Measurements from ENCODE around the gene ZDHHC1. TPM values are rescaled to one million over a fixed set of nuclear protein-coding genes. Genes with fewer than 3 reads are reported as not detected.

The ZDHHC1 gene
- polyA plus RNA-seq, 1 of the 3 experiments (the other 2 are of a cell fraction) = 15.8 TPM

DNA sequence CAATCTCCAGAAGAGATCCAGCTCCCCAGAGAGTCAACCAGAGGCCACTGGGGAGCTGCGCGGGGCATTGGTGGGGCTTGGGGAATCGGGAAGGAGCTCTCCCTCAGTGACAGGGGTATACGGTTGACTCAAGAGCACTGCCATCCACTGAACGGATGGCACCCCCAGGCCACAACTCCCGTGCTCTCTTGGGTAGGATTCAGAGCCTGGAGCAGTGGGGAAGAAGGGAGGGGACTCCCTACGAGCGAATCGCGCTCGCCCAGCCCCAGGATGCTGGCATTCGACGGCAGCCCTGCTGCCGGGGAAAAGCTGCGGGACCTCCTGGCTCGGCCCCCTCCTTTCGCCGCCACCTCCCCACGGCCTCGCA lies 22.5 kb downstream of the ZDHHC1 start:
- TF ChIP-seq MEF2A (IDR thresholded peaks at IDR 0.05; ENCODE audit: borderline replicate concordance, low read depth) (no peak), RXRA (IDR thresholded peaks at IDR 0.05; ENCODE audit: borderline replicate concordance, low read depth) (no peak), FOXJ3 (CRISPR knock-in tag; IDR thresholded peaks at IDR 0.05) (no peak), TEAD4 (IDR thresholded peaks at IDR 0.05; ENCODE audit: borderline replicate concordance, insufficient read depth) (no peak), FOSL2 (IDR thresholded peaks at IDR 0.05; ENCODE audit: borderline replicate concordance, low read depth) (no peak), POLR2AphosphoS5 (IDR thresholded peaks at IDR 0.05; ENCODE audit: low read depth, low read length) (no peak), RCOR1 (IDR thresholded peaks at IDR 0.05; ENCODE audit: low read length) (no peak)
- TF ChIP-seq, protein P1, sequence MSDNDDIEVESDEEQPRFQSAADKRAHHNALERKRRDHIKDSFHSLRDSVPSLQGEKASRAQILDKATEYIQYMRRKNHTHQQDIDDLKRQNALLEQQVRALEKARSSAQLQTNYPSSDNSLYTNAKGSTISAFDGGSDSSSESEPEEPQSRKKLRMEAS (IDR thresholded peaks at IDR 0.05; ENCODE audit: low read depth) = no peak
- H3K79me2 ChIP-seq (ENCODE audit: insufficient read depth) = no peaks in the 10 kb centered on the region
- H3K27me3 ChIP-seq (ENCODE audit: insufficient read depth) = no peaks in the 10 kb centered on the region
- H2AFZ ChIP-seq (ENCODE audit: low read depth) = peak overlapping the region; percentile 85; the same call in 1 of the 2 replicates
- H3F3A ChIP-seq (replicated peaks; ENCODE audit: insufficient read depth) = peaks cover 5% of the 10 kb centered on the region
- H3K27ac ChIP-seq (ENCODE audit: low read depth in 2 of 2, low read length in 1 of 2) = peak overlapping the region; percentile 64 to 65; a peak in 3 of 4 replicates
- H3K4me2 ChIP-seq = peak overlapping the region; percentile 89
- peak overlapping the region; percentile 55 to 59 for H3K4me3 ChIP-seq (ENCODE audit: low read depth in 2 of 2, low read length in 1 of 2)
- H3K9me3 ChIP-seq = no peaks in the 10 kb centered on the region
- peaks cover 10 to 50% of the 10 kb centered on the region in 2 experiments; a peak in 2 of 4 replicates for H3K4me1 ChIP-seq (ENCODE audit: control insufficient read depth in 1 of 2, insufficient read depth in 2 of 2, low read depth in 1 of 2, low read length in 1 of 2)
- 75% methylated on average over 11 of the region's 20 CpGs for WGBS (ENCODE audit: low lambda C conversion rate)
- ChIA-PET CTCF (interaction anchor here (0.9 to 2.2 kb wide), 14 partner anchors 8 to 133 kb away, joined by 3 to 15 read pairs (median 5); partner anchors contain the start of genes KCTD19, LRRC36 and ZDHHC1), POLR2A (no interaction called here)
- H3K9ac ChIP-seq = peak overlapping the region; percentile 70
- H3K9me2 ChIP-seq = no peaks in the 10 kb centered on the region
- H3K36me3 ChIP-seq (replicated peaks in 1 of 2; ENCODE audit: control insufficient read depth in 1 of 2, insufficient read depth in 2 of 2, low read length in 1 of 2) = no peaks in the 10 kb centered on the region
- no peaks in the 10 kb centered on the region for H4K20me1 ChIP-seq (ENCODE audit: insufficient read depth)
- no peak for DNase-seq

DNA sequence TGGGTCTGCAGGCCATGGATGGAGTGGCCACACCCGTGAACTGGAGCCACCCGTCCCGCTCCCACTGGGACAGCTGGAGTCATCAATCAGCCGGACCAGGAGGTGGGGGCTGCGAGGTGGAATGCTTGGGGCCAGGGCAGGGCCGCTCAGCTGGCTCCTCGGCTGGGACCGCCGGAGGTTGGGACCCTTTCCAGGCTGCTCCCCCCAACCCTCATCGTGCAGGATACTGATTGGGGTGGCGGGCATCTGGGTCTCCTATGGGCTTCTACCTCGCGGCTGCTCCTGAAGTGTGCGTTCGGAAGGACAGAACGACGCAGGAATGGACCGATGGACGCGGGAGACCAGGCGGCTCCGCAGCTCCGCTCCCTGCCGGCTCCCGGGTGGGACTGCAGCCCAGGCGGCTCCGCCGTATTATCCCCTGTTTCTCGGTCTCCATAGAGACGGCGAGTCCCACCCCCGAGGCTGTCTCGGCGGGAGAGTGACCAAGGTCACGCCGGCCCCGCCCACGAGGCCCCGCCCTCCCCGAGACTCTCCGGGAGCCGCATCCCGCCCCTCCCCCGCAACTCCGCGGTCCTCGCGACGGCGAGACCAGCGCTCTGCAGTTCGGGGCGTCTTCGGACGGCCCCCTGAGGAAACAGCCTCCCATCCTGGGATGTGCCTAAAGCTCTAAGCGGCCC lies 23.0 kb downstream of the ZDHHC1 start, which contains the start of gene TPPP3:
TSS of gene TPPP3 (minus strand) at position 388 of the 677 bp plus-strand sequence. CDS start 2,387 bp downstream, outside the sequence.
- ChIA-PET POLR2A (interaction anchor here (0.7 kb wide), 1 partner anchor 785 kb away, joined by 4 read pairs; no protein-coding TSS in a partner anchor), CTCF (interaction anchor here (0.6 to 2.2 kb wide), 20 partner anchors 9 to 133 kb away, joined by 3 to 15 read pairs (median 4); partner anchors contain the start of genes KCTD19, LRRC36 and ZDHHC1)
- Histone ChIP-seq H4K20me1 (ENCODE audit: insufficient read depth) (no peaks in the 10 kb centered on the region), H2AFZ (ENCODE audit: low read depth) (peak within 1 kb of the TSS; percentile 85; the same call in 1 of the 2 replicates), H3K27me3 (ENCODE audit: insufficient read depth) (no peaks in the 10 kb centered on the region), H3K9me2 (no peaks in the 10 kb centered on the region), H3K27ac (ENCODE audit: low read depth in 2 of 2, low read length in 1 of 2) (peak within 1 kb of the TSS; percentile 64 to 65; a peak in 3 of 4 replicates), H3K4me2 (peak within 1 kb of the TSS; percentile 89), H3K9me3 (no peaks in the 10 kb centered on the region), H3K4me1 (ENCODE audit: control insufficient read depth in 1 of 2, insufficient read depth in 2 of 2, low read depth in 1 of 2, low read length in 1 of 2) (peaks cover 10 to 50% of the 10 kb centered on the region in 2 experiments; a peak in 2 of 4 replicates), H3K36me3 (replicated peaks in 1 of 2; ENCODE audit: control insufficient read depth in 1 of 2, insufficient read depth in 2 of 2, low read length in 1 of 2) (no peaks in the 10 kb centered on the region), H3F3A (replicated peaks; ENCODE audit: insufficient read depth) (peaks cover 5% of the 10 kb centered on the region), H3K9ac (peak within 1 kb of the TSS; percentile 70), H3K4me3 (ENCODE audit: low read depth in 2 of 2, low read length in 1 of 2) (peak within 1 kb of the TSS; percentile 55 to 59), H3K79me2 (ENCODE audit: insufficient read depth) (no peaks in the 10 kb centered on the region)
- WGBS (ENCODE audit: low lambda C conversion rate) = 10% methylated on average over 30 of the region's 56 CpGs
- peak; percentile 98 for DNase-seq
- TF ChIP-seq, protein P2, sequence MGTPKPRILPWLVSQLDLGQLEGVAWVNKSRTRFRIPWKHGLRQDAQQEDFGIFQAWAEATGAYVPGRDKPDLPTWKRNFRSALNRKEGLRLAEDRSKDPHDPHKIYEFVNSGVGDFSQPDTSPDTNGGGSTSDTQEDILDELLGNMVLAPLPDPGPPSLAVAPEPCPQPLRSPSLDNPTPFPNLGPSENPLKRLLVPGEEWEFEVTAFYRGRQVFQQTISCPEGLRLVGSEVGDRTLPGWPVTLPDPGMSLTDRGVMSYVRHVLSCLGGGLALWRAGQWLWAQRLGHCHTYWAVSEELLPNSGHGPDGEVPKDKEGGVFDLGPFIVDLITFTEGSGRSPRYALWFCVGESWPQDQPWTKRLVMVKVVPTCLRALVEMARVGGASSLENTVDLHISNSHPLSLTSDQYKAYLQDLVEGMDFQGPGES (IDR thresholded peaks at IDR 0.05; ENCODE audit: low read depth, low read length) = no peak
- peak; percentile 51 for TF ChIP-seq SMC3 (IDR thresholded peaks at IDR 0.05; ENCODE audit: low read depth, low read length)
- no peak for TF ChIP-seq JUND (IDR thresholded peaks at IDR 0.05)
- TF ChIP-seq NRF1 (IDR thresholded peaks at IDR 0.05; ENCODE audit: low read depth, low read length) = 0 out of 2 replicates have a peak, but pooled peaks have one; percentile 3
- TF ChIP-seq CHD2 (IDR thresholded peaks at IDR 0.05; ENCODE audit: low read length, partially characterized antibody) = peak; percentile 54
- TF ChIP-seq GATA2 (CRISPR knock-in tag; IDR thresholded peaks at IDR 0.05) = no peak
- TF ChIP-seq, protein P3, sequence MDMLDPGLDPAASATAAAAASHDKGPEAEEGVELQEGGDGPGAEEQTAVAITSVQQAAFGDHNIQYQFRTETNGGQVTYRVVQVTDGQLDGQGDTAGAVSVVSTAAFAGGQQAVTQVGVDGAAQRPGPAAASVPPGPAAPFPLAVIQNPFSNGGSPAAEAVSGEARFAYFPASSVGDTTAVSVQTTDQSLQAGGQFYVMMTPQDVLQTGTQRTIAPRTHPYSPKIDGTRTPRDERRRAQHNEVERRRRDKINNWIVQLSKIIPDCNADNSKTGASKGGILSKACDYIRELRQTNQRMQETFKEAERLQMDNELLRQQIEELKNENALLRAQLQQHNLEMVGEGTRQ (IDR thresholded peaks at IDR 0.05; ENCODE audit: borderline replicate concordance, low read depth, low read length) = no peak
- TF ChIP-seq NFIC (IDR thresholded peaks at IDR 0.05; ENCODE audit: borderline replicate concordance) = no peak
- TF ChIP-seq TCF12 (IDR thresholded peaks at IDR 0.05) = no peak
- TF ChIP-seq MXI1 (IDR thresholded peaks at IDR 0.05; ENCODE audit: low read depth, low read length) = peak; percentile 57
- TF ChIP-seq, protein P4, sequence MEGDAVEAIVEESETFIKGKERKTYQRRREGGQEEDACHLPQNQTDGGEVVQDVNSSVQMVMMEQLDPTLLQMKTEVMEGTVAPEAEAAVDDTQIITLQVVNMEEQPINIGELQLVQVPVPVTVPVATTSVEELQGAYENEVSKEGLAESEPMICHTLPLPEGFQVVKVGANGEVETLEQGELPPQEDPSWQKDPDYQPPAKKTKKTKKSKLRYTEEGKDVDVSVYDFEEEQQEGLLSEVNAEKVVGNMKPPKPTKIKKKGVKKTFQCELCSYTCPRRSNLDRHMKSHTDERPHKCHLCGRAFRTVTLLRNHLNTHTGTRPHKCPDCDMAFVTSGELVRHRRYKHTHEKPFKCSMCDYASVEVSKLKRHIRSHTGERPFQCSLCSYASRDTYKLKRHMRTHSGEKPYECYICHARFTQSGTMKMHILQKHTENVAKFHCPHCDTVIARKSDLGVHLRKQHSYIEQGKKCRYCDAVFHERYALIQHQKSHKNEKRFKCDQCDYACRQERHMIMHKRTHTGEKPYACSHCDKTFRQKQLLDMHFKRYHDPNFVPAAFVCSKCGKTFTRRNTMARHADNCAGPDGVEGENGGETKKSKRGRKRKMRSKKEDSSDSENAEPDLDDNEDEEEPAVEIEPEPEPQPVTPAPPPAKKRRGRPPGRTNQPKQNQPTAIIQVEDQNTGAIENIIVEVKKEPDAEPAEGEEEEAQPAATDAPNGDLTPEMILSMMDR (IDR thresholded peaks at IDR 0.05) = peak; percentile 64
- TF ChIP-seq TAF1 (IDR thresholded peaks at IDR 0.05; ENCODE audit: borderline replicate concordance, low read depth, low read length) = 0 out of 2 replicates have a peak, but pooled peaks have one; percentile 37
- TF ChIP-seq RAD21 (IDR thresholded peaks at IDR 0.05; ENCODE audit: low read length) = peak; percentile 49
- TF ChIP-seq POLR2AphosphoS5 (IDR thresholded peaks at IDR 0.05; ENCODE audit: low read depth, low read length) = peak; percentile 41; the same call in 1 of the 2 replicates
- TF ChIP-seq, protein P5, sequence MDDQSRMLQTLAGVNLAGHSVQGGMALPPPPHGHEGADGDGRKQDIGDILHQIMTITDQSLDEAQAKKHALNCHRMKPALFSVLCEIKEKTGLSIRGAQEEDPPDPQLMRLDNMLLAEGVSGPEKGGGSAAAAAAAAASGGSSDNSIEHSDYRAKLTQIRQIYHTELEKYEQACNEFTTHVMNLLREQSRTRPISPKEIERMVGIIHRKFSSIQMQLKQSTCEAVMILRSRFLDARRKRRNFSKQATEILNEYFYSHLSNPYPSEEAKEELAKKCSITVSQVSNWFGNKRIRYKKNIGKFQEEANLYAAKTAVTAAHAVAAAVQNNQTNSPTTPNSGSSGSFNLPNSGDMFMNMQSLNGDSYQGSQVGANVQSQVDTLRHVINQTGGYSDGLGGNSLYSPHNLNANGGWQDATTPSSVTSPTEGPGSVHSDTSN (IDR thresholded peaks at IDR 0.05) = 0 out of 2 replicates have a peak, but pooled peaks have one; percentile 0
